Testis (tissue), 3 donors: ENCODE results near the gene STAT5B. TPM values are rescaled to one million over a fixed set of nuclear protein-coding genes. Genes with fewer than 3 reads are reported as not detected.

Experiments used
- DNase-seq: peaks from one replicate; pipeline ENCODE4 v3.0.0-alpha.2; 2019
- H3K27ac ChIP-seq, 2 donors: fragments of 200-600 bp; sonication (generic); one replicate each; pipeline ENCODE4 v1.5.1; 2019
- H3K27me3 ChIP-seq: fragments of 200-600 bp; sonication (generic); one replicate; pipeline ENCODE4 v1.5.1; 2019
- H3K36me3 ChIP-seq: fragments of 200-600 bp; sonication (generic); one replicate; pipeline ENCODE4 v1.5.1; 2017; ENCODE audit warnings: low read depth; ENCODE audit errors: missing control alignments
- H3K4me1 ChIP-seq: fragments of 200-600 bp; sonication (generic); one replicate; pipeline ENCODE4 v1.5.1; 2019
- H3K4me3 ChIP-seq, 2 donors: fragments of 200-600 bp; sonication (generic); one replicate each; pipeline ENCODE4 v1.5.1; 2017 to 2019
- H3K9me3 ChIP-seq: fragments of 200-600 bp; sonication (generic); one replicate; pipeline ENCODE4 v1.5.1; 2017
- CTCF ChIP-seq, 3 experiments: fragments of 450-650 bp in 2 of 3; fragments of 200-600 bp in 1 of 3; sonication (generic) in 1 of 3; IDR thresholded peaks; one replicate each; pipeline ENCODE4 v1.5.1; 2016 to 2019; ENCODE audit warnings: antibody characterized with exemption in 3 of 3, mild to moderate bottlenecking in 2 of 3, moderate library complexity in 1 of 3
- POLR2A ChIP-seq: fragments of 450-650 bp; IDR thresholded peaks from one replicate; pipeline ENCODE4 v1.6.1; 2017; ENCODE audit warnings: antibody characterized with exemption, mild to moderate bottlenecking, moderate library complexity
- WGBS, 2 donors: methylation state at CpG; one replicate each; pipeline ENCODE4 v1.1.5; 2018; 5-methylcytosine and 5-hydroxymethylcytosine counted together
- intact Hi-C: fragments of 100-400 bp; cut with DNase I; formaldehyde crosslinking; loops from one replicate; pipeline ENCODE4 v1.15.1; 2023; ENCODE audit warnings: low total_unique reads
- polyA plus RNA-seq: library from polyadenylated mRNA; stranded (reverse); fragments of 350-450 nt; fragmentation: Illumina TruSeq; extraction: RNeasy Lipid Tissue Mini Kit (QIAGEN cat#74804); gene quantifications from one replicate; pipeline ENCODE4 v1.2.3, GENCODE V29; 2014; ENCODE audit warnings: low read depth, low replicate concordance; ENCODE audit not compliant: insufficient read depth
- total RNA-seq, 2 donors: library from RNA; depleted of rRNA; stranded (reverse); fragments of >200 nt; gene quantifications; one replicate each; pipeline ENCODE4 v1.2.3, GENCODE V29; 2016

The STAT5B gene
- total and polyA plus RNA-seq, 3 donors from 2014 or later = 65.9 to 81.5 (median 66.0) TPM

GRCh38 chr17:42296012-42296411 is 19.8 kb upstream of the STAT5B start:
- Histone ChIP-seq H3K4me3 (no peak overlapping the region), H3K36me3 (no peaks in the 10 kb centered on the region), H3K9me3 (no peaks in the 10 kb centered on the region), H3K27me3 (no peaks in the 10 kb centered on the region), H3K27ac (no peak overlapping the region), H3K4me1 (peaks cover 11% of the 10 kb centered on the region)
- 93 to 95% methylated on average over 3 of the region's 3 CpGs for WGBS, 2 donors
- intact Hi-C loops = no loop called here
- no peak for DNase-seq
- TF ChIP-seq POLR2A (no peak), CTCF (IDR thresholded peaks at IDR 0.05) (no peak)

GRCh38 chr17:42294469-42295398 is 18.5 kb upstream of the STAT5B start:
- 79 to 85% methylated on average over 11 to 12 of the region's 12 CpGs for WGBS, 2 donors
- DNase-seq = no peak
- H3K27ac ChIP-seq = no peak overlapping the region
- H3K4me1 ChIP-seq = peaks cover 11% of the 10 kb centered on the region
- intact Hi-C loops = no loop called here
- H3K4me3 ChIP-seq = no peak overlapping the region
- TF ChIP-seq CTCF (IDR thresholded peaks at IDR 0.05) (no peak), POLR2A (no peak)
- no peaks in the 10 kb centered on the region for H3K9me3 ChIP-seq
- H3K36me3 ChIP-seq = no peaks in the 10 kb centered on the region
- no peaks in the 10 kb centered on the region for H3K27me3 ChIP-seq

- WGBS, 2 donors = 91 to 97% methylated on average over 11 of the region's 11 CpGs
- Histone ChIP-seq H3K4me1 (peaks cover 23% of the 10 kb centered on the region), H3K27ac (peak overlapping the region in 1 of 2 donors; percentile 3), H3K36me3 (no peaks in the 10 kb centered on the region), H3K4me3 (no peak overlapping the region), H3K27me3 (no peaks in the 10 kb centered on the region), H3K9me3 (no peaks in the 10 kb centered on the region)
- intact Hi-C loops = no loop called here
- DNase-seq = no peak
- TF ChIP-seq CTCF (IDR thresholded peaks at IDR 0.05) = no peak
- no peak for TF ChIP-seq POLR2A
These were observed 14.9 kb upstream of the STAT5B start for GRCh38 chr17:42291129-42291528.

GRCh38 chr17:42290577-42290976 is 14.4 kb upstream of the STAT5B start:
- H3K27ac ChIP-seq = no peak overlapping the region
- TF ChIP-seq CTCF (IDR thresholded peaks at IDR 0.05) = no peak
- no peak for TF ChIP-seq POLR2A
- H3K4me1 ChIP-seq = peaks cover 23% of the 10 kb centered on the region
- no peaks in the 10 kb centered on the region for H3K9me3 ChIP-seq
- H3K27me3 ChIP-seq = no peaks in the 10 kb centered on the region
- WGBS, 2 donors = 81 to 84% methylated on average over 5 of the region's 5 CpGs
- intact Hi-C loops = no loop called here
- no peak overlapping the region for H3K4me3 ChIP-seq
- no peak for DNase-seq
- no peaks in the 10 kb centered on the region for H3K36me3 ChIP-seq
